CD4-positive, alpha-beta T cell treated with Interleukin-17A for 4 hours (primary cell): ENCODE data around the gene C5orf15.
"Not testable (repeated sequence)": the region's sequence is repeated elsewhere in the genome, so short reads cannot be mapped to it uniquely, and the experiment has no call there.

ENCODE experiments used
- DNase-seq: peaks from one replicate; pipeline ENCODE4 v3.0.0-alpha.2; 2020; ENCODE audit warnings: mixed read lengths

C5orf15 gene

GRCh38 chr5:133993185-133993936 is 24.9 kb upstream of the C5orf15 start:
- DNase-seq = no peak

- no peak for DNase-seq
Observed at GRCh38 chr5:133992429-133993155, 24.2 kb upstream of the C5orf15 start.

GRCh38 chr5:133991171-133991910 is 22.9 kb upstream of the C5orf15 start:
- no peak for DNase-seq

- no peak for DNase-seq
Observed at GRCh38 chr5:133990396-133990795, 22.0 kb upstream of the C5orf15 start.

GRCh38 chr5:133985540-133986180 is 17.2 kb upstream of the C5orf15 start:
- no peak for DNase-seq

GRCh38 chr5:133983674-133984073 is 15.2 kb upstream of the C5orf15 start:
- DNase-seq = no peak

- DNase-seq = no peak
Observed at GRCh38 chr5:133981714-133982113, 13.3 kb upstream of the C5orf15 start.

- DNase-seq = no peak
Observed at GRCh38 chr5:133980652-133981051, 12.2 kb upstream of the C5orf15 start.

- no peak for DNase-seq
Observed at GRCh38 chr5:133978943-133979342, 10.5 kb upstream of the C5orf15 start.

- DNase-seq = no peak
Observed at GRCh38 chr5:133977858-133978257, 9.4 kb upstream of the C5orf15 start.

- DNase-seq = no peak
Observed at GRCh38 chr5:133977161-133977787, 8.8 kb upstream of the C5orf15 start.

GRCh38 chr5:133975546-133975945 is 7.1 kb upstream of the C5orf15 start:
- DNase-seq = not testable (repeated sequence)

- no peak for DNase-seq
Observed at GRCh38 chr5:133974142-133974541, 5.7 kb upstream of the C5orf15 start.

- no peak for DNase-seq
Observed at GRCh38 chr5:133970325-133970909, 2.0 kb upstream of the C5orf15 start.

- no peak for DNase-seq
Observed at GRCh38 chr5:133969654-133970324, 1.4 kb upstream of the C5orf15 start.

GRCh38 chr5:133967698-133968203 is 674 bp downstream of the C5orf15 start:
- DNase-seq = no peak

GRCh38 chr5:133967124-133967523 is 1.3 kb downstream of the C5orf15 start:
- DNase-seq = no peak

- no peak for DNase-seq
Observed at GRCh38 chr5:133966090-133966489, 2.3 kb downstream of the C5orf15 start.

- DNase-seq = no peak
Observed at GRCh38 chr5:133963493-133964128, 4.8 kb downstream of the C5orf15 start.

GRCh38 chr5:133962801-133963476 is 5.5 kb downstream of the C5orf15 start:
- DNase-seq = no peak
